ENCODE results near the gene EEF1A2.

EEF1A2 gene

DNA sequence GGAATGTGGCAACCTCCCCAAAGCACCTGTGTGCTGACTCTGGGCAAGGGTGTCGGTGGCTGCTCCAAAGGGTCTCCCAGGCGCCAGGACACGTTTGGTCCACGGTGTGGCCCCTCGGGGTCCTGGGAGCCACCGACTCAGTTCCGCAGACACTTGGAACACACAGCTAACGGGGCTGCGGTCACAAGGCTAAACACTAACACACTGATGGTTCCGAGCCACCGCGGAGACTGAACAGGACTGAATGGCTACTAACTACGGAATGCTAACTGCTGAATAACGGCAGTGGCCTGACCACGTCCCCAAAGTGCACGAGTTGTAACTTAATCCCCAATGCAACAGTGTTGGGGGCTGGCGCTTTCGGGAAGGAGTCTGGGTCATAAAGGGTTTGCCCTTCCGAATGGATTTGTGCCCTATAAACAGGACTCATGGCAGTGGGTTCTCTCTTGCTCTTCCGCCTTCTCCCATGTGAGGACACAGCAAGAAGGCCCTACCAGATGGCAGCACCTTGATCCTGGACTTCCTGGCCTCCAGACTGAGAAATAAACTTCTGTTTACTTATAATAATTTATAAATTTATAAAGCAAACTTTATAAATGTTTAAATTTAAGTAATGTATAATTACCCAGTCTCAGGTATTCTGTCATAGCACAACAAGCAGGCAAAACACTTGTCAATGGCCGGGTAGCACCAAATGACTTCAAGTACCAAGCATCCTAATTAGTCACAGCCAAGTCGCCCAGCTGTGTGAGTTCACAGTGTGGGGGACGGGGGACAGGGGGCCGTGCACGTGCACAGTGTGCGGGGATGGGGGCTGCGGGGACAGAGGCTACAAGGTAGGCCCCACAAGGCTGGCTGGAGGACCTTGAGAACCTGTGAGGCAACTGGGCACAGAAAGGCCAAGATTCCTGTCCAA is 2.3 kb upstream of the EEF1A2 start:
- no peak for DNase-seq
- H3F3A ChIP-seq (ENCODE audit: insufficient read depth, low read length): no peaks in the 10 kb centered on the region
- H3K9me2 ChIP-seq (replicated peaks; ENCODE audit: insufficient read depth, low read length): no peaks in the 10 kb centered on the region
- H3K4me1 ChIP-seq (ENCODE audit: low read length): peaks cover 8% of the 10 kb centered on the region
- no peak overlapping the region for H2AFZ ChIP-seq (ENCODE audit: low read length)
- no peaks in the 10 kb centered on the region for H3K79me2 ChIP-seq (ENCODE audit: low read length)
- H3K9ac ChIP-seq (ENCODE audit: low read length): no peak overlapping the region
- H3K27me3 ChIP-seq (replicated peaks; ENCODE audit: insufficient read depth, low read length): peaks cover 62% of the 10 kb centered on the region
- TF ChIP-seq EZH2phosphoT487 (IDR thresholded peaks at IDR 0.05; ENCODE audit: low read length) (no peak), EZH2 (optimal IDR thresholded peaks at IDR 0.05; ENCODE audit: low read depth, low read length) (no peak)
- TF ChIP-seq, protein P1, sequence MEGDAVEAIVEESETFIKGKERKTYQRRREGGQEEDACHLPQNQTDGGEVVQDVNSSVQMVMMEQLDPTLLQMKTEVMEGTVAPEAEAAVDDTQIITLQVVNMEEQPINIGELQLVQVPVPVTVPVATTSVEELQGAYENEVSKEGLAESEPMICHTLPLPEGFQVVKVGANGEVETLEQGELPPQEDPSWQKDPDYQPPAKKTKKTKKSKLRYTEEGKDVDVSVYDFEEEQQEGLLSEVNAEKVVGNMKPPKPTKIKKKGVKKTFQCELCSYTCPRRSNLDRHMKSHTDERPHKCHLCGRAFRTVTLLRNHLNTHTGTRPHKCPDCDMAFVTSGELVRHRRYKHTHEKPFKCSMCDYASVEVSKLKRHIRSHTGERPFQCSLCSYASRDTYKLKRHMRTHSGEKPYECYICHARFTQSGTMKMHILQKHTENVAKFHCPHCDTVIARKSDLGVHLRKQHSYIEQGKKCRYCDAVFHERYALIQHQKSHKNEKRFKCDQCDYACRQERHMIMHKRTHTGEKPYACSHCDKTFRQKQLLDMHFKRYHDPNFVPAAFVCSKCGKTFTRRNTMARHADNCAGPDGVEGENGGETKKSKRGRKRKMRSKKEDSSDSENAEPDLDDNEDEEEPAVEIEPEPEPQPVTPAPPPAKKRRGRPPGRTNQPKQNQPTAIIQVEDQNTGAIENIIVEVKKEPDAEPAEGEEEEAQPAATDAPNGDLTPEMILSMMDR (IDR thresholded peaks at IDR 0.05; ENCODE audit: low read length): no peak
- no peak overlapping the region for H3K27ac ChIP-seq (ENCODE audit: low read length)
- no peak overlapping the region for H3K4me3 ChIP-seq (ENCODE audit: low read length)
- H4K20me1 ChIP-seq (ENCODE audit: insufficient read depth, low read length): no peaks in the 10 kb centered on the region
- no peaks in the 10 kb centered on the region for H3K9me3 ChIP-seq (replicated peaks; ENCODE audit: insufficient read depth, low read length)
- peak overlapping the region; percentile 63; the same call in 1 of the 2 replicates for H3K4me2 ChIP-seq (ENCODE audit: low read depth, low read length)
- H3K36me3 ChIP-seq (replicated peaks; ENCODE audit: insufficient read depth, low read length): no peaks in the 10 kb centered on the region

DNA sequence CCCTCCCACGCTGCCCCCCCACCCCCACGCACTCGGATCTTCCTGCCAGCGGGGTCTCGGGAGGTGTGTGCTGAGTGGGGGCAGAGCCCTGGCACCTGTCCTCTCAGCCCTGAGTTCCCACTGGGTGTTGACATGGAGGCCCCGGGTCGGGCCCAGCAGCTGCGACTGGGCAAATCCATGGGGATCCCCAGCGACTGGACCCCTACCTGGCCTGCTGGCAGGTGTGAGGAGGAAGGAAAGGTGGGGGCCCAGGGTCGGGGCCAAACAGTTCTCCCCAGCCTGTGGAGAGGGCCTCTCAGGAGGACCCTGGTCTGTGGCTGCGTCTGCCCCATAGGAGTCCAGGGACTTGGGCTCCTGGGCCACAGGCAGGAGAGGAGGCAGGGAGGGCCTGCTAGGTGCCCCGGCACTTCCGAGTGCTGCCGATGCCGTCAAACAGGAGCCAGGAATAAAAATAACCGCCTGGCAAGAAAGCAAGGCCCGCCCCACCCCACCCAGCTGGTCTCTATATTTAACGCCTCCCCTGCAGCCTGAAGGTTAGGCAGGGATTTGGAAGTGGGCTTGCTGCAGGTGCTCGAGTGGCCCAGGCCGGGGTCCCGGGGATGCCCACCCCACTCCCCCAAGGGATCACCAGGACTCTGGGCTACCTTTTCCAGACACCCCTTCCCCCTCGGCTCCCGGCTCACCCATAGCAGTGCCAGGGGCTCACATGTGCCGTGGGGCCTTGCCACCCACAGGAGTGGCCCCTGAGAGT is 1.4 kb upstream of the EEF1A2 start:
- no peak overlapping the region for H3K4me3 ChIP-seq (ENCODE audit: low read length)
- no peaks in the 10 kb centered on the region for H3K9me2 ChIP-seq (replicated peaks; ENCODE audit: insufficient read depth, low read length)
- no peak for DNase-seq
- H3K36me3 ChIP-seq (replicated peaks; ENCODE audit: insufficient read depth, low read length): no peaks in the 10 kb centered on the region
- no peak overlapping the region for H2AFZ ChIP-seq (ENCODE audit: low read length)
- H3K4me1 ChIP-seq (ENCODE audit: low read length): peaks cover 8% of the 10 kb centered on the region
- TF ChIP-seq, protein P1 (IDR thresholded peaks at IDR 0.05; ENCODE audit: low read length): no peak
- TF ChIP-seq EZH2phosphoT487 (IDR thresholded peaks at IDR 0.05; ENCODE audit: low read length) (no peak), EZH2 (optimal IDR thresholded peaks at IDR 0.05; ENCODE audit: low read depth, low read length) (no peak)
- H3K4me2 ChIP-seq (ENCODE audit: low read depth, low read length): no peak overlapping the region
- no peaks in the 10 kb centered on the region for H4K20me1 ChIP-seq (ENCODE audit: insufficient read depth, low read length)
- H3K27me3 ChIP-seq (replicated peaks; ENCODE audit: insufficient read depth, low read length): peaks cover 61% of the 10 kb centered on the region
- H3K9me3 ChIP-seq (replicated peaks; ENCODE audit: insufficient read depth, low read length): no peaks in the 10 kb centered on the region
- H3K79me2 ChIP-seq (ENCODE audit: low read length): no peaks in the 10 kb centered on the region
- no peak overlapping the region for H3K27ac ChIP-seq (ENCODE audit: low read length)
- no peaks in the 10 kb centered on the region for H3F3A ChIP-seq (ENCODE audit: insufficient read depth, low read length)
- H3K9ac ChIP-seq (ENCODE audit: low read length): no peak overlapping the region

DNA sequence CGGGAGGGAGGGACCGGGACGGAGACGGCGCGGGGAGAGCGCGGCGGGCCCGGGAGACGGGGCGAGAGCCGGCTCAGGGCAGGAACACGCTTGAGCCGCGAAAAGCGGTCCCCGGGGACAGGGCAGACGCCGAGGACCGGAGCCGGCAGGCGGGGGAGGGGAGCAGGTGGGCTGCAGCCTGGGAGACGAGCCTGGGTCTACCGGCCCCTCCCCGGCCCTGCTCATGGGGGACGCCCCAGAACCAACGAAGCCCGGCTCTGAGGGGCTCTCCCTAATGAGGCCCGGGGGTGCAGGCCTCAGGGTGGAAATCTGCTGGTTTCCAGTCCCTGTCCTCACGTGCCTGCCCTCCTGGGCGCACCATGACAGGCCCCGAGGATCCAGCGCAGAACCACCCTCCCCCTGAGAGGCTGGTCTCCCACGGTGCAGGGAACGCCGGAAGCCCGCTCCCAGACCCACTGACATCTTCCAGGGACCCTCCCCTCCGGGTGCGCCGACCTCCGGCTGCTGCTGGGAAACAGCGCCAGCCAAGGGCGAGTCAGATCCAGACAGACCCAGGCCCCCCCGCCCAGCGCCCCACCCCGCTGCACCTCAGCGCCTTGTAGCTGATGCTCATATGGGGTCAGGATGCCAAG is 571 bp upstream of the EEF1A2 start:
- Histone ChIP-seq H3K9ac (ENCODE audit: low read length) (no peak overlapping the region), H3K9me2 (replicated peaks; ENCODE audit: insufficient read depth, low read length) (no peaks in the 10 kb centered on the region), H3F3A (ENCODE audit: insufficient read depth, low read length) (no peaks in the 10 kb centered on the region), H3K4me2 (ENCODE audit: low read depth, low read length) (no peak overlapping the region), H3K79me2 (ENCODE audit: low read length) (no peaks in the 10 kb centered on the region), H3K9me3 (replicated peaks; ENCODE audit: insufficient read depth, low read length) (no peaks in the 10 kb centered on the region), H3K27me3 (replicated peaks; ENCODE audit: insufficient read depth, low read length) (peaks cover 61% of the 10 kb centered on the region), H3K36me3 (replicated peaks; ENCODE audit: insufficient read depth, low read length) (no peaks in the 10 kb centered on the region), H3K4me3 (ENCODE audit: low read length) (no peak overlapping the region), H4K20me1 (ENCODE audit: insufficient read depth, low read length) (no peaks in the 10 kb centered on the region), H3K27ac (ENCODE audit: low read length) (no peak overlapping the region), H3K4me1 (ENCODE audit: low read length) (peaks cover 8% of the 10 kb centered on the region), H2AFZ (ENCODE audit: low read length) (no peak overlapping the region)
- no peak for DNase-seq
- TF ChIP-seq EZH2 (optimal IDR thresholded peaks at IDR 0.05; ENCODE audit: low read depth, low read length) (no peak), EZH2phosphoT487 (IDR thresholded peaks at IDR 0.05; ENCODE audit: low read length) (no peak)
- TF ChIP-seq, protein P1 (IDR thresholded peaks at IDR 0.05; ENCODE audit: low read length): no peak

Measured in MM.1S (cell line).